ENCODE results near the gene SETD4. TPM values are rescaled to one million over a fixed set of nuclear protein-coding genes. Genes with fewer than 3 reads are reported as not detected.

Gene SETD4
- total RNA-seq, 1 experiment from 2014 or later = 12.5 TPM

GRCh38 chr21:35990609-35991008 lies 69.7 kb downstream of the SETD4 start:
- no peaks in the 10 kb centered on the region for H3K36me3 ChIP-seq (ENCODE audit: low read depth, low read length)
- intact Hi-C loops (cut with micrococcal nuclease) = no loop called here
- H2AFZ ChIP-seq (ENCODE audit: low read length) = no peak overlapping the region
- no peaks in the 10 kb centered on the region for H3K9me2 ChIP-seq (replicated peaks; ENCODE audit: low read length)
- ATAC-seq = no peak
- H3K9me3 ChIP-seq (ENCODE audit: low read length) = no peaks in the 10 kb centered on the region
- H4K20me1 ChIP-seq (ENCODE audit: low read length) = no peaks in the 10 kb centered on the region
- POLR2A ChIA-PET (ENCODE audit: unreplicated experiment) = no interaction called here
- no peak overlapping the region for H3K4me3 ChIP-seq (ENCODE audit: low read length)
- DNase-seq = no peak
- CTCF ChIA-PET = no interaction called here
- H3F3A ChIP-seq (ENCODE audit: low read length, unreplicated experiment) = no peaks in the 10 kb centered on the region
- H3K4me2 ChIP-seq (ENCODE audit: low read length) = no peak overlapping the region
- no TSS peak for BruUV-seq (replicated peaks)
- TF ChIP-seq CTCF (conservative IDR thresholded peaks at IDR 0.05; ENCODE audit: low read depth, low read length) = no peak
- no peak overlapping the region for H3K9ac ChIP-seq (ENCODE audit: low read length)
- H3K79me2 ChIP-seq (ENCODE audit: low read length) = no peaks in the 10 kb centered on the region
- peaks cover 5% of the 10 kb centered on the region; the same call in 1 of the 2 replicates for H3K27me3 ChIP-seq (ENCODE audit: low read length)
- H3K27ac ChIP-seq (ENCODE audit: low read length) = no peak overlapping the region
- H3K4me1 ChIP-seq (ENCODE audit: insufficient read depth, low read length) = no peaks in the 10 kb centered on the region

DNA sequence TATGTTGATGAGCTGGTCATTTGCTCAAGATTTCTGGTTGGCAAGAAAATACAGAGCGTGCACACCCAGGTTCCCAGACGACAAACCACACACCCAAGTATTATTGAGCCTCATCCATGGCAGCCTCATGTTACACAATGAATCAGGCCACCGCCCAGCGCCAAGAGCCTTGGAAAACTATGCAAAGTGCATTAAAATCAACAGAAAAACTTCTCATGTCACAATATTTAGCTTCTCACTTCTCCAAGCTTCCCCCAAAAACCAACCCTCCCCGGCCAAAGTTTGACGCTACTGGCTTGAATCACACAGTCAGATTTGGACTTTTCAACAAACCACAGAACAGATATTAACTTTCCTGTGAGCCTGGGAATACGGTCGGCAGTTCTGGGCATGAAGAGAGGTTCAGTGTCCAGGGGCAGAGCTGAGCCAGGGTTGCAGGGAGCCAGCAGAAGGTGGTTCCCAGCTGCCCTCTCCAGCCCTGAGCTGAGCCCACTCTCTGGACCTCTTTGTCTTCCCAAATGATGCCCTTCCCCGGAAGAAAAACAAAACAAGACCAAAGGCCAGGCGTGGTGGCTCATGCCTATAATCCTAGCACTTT lies 71.1 kb downstream of the SETD4 start:
- peaks cover 5% of the 10 kb centered on the region; the same call in 1 of the 2 replicates for H3K27me3 ChIP-seq (ENCODE audit: low read length)
- ATAC-seq = peak; percentile 24; the same call in 1 of the 2 replicates
- no peaks in the 10 kb centered on the region for H3K4me1 ChIP-seq (ENCODE audit: insufficient read depth, low read length)
- H3K9me2 ChIP-seq (replicated peaks; ENCODE audit: low read length) = no peaks in the 10 kb centered on the region
- intact Hi-C loops (cut with micrococcal nuclease) = no loop called here
- no peaks in the 10 kb centered on the region for H4K20me1 ChIP-seq (ENCODE audit: low read length)
- ChIA-PET POLR2A (ENCODE audit: unreplicated experiment) (interaction anchor here (0.6 kb wide), 3 partner anchors 9 to 142 kb away, joined by 3 to 5 read pairs (median 4); no protein-coding TSS in a partner anchor), CTCF (interaction anchor here (0.9 kb wide), 1 partner anchor 1627 kb away, joined by 3 read pairs; no protein-coding TSS in a partner anchor)
- H3K4me2 ChIP-seq (ENCODE audit: low read length) = no peak overlapping the region
- no peak for DNase-seq
- no peak overlapping the region for H3K4me3 ChIP-seq (ENCODE audit: low read length)
- H3K9me3 ChIP-seq (ENCODE audit: low read length) = no peaks in the 10 kb centered on the region
- no peaks in the 10 kb centered on the region for H3F3A ChIP-seq (ENCODE audit: low read length, unreplicated experiment)
- H3K36me3 ChIP-seq (ENCODE audit: low read depth, low read length) = no peaks in the 10 kb centered on the region
- H3K79me2 ChIP-seq (ENCODE audit: low read length) = no peaks in the 10 kb centered on the region
- no peak overlapping the region for H3K27ac ChIP-seq (ENCODE audit: low read length)
- H3K9ac ChIP-seq (ENCODE audit: low read length) = no peak overlapping the region
- H2AFZ ChIP-seq (ENCODE audit: low read length) = no peak overlapping the region
- BruUV-seq (replicated peaks) = no TSS peak
- TF ChIP-seq CTCF (conservative IDR thresholded peaks at IDR 0.05; ENCODE audit: low read depth, low read length) (no peak), EZH2 (IDR thresholded peaks at IDR 0.05; ENCODE audit: low read length, unreplicated experiment) (no peak), EZH2phosphoT487 (IDR thresholded peaks at IDR 0.05; ENCODE audit: borderline replicate concordance, low read length) (no peak)

DNA sequence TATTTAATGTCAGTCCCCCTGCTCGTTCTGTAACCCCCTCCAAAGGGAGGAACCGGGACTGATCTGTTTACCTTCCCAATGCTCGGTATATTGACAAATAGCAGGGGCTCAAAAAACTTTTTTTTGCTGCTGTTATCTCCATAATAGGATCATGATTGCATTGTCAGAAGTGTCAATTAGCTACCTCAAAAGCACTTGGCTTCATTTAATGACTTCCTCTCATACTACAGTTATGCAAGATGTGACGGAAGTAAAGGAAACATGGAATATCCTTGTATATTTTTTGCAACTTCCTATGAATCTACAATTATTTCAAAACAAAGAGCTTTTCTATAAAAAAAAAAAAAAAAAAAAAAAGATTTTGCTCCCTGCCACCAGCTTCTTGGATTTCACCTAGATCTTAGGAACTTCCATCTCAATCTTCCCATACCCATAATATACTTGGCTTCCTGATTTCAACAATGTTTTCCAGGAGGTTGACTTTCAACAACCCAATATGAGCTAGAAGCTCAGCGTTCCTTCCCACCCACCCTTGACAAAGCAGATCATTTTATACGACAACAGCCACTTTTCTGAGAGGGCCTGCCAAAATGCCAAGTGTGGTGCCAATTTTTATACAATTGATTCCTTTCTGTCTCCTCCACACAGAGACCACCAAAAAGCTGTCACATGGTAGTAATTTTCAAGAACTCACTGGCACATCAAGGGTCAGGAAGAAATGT lies 71.7 kb downstream of the SETD4 start:
- H3K27me3 ChIP-seq (ENCODE audit: low read length) = peaks cover 5% of the 10 kb centered on the region; the same call in 1 of the 2 replicates
- H2AFZ ChIP-seq (ENCODE audit: low read length) = no peak overlapping the region
- no peaks in the 10 kb centered on the region for H3K79me2 ChIP-seq (ENCODE audit: low read length)
- H3K4me3 ChIP-seq (ENCODE audit: low read length) = no peak overlapping the region
- no peak for DNase-seq
- no peaks in the 10 kb centered on the region for H4K20me1 ChIP-seq (ENCODE audit: low read length)
- ChIA-PET POLR2A (ENCODE audit: unreplicated experiment) (interaction anchor here (0.6 kb wide), 3 partner anchors 10 to 142 kb away, joined by 3 to 5 read pairs (median 4); no protein-coding TSS in a partner anchor), CTCF (interaction anchor here (0.9 kb wide), 1 partner anchor 1626 kb away, joined by 3 read pairs; no protein-coding TSS in a partner anchor)
- H3K27ac ChIP-seq (ENCODE audit: low read length) = no peak overlapping the region
- H3K4me1 ChIP-seq (ENCODE audit: insufficient read depth, low read length) = no peaks in the 10 kb centered on the region
- H3K9me2 ChIP-seq (replicated peaks; ENCODE audit: low read length) = no peaks in the 10 kb centered on the region
- intact Hi-C loops (cut with micrococcal nuclease) = no loop called here
- H3K4me2 ChIP-seq (ENCODE audit: low read length) = no peak overlapping the region
- H3K9me3 ChIP-seq (ENCODE audit: low read length) = no peaks in the 10 kb centered on the region
- no peaks in the 10 kb centered on the region for H3F3A ChIP-seq (ENCODE audit: low read length, unreplicated experiment)
- ATAC-seq = no peak
- H3K9ac ChIP-seq (ENCODE audit: low read length) = no peak overlapping the region
- no peak for TF ChIP-seq CTCF (conservative IDR thresholded peaks at IDR 0.05; ENCODE audit: low read depth, low read length)
- no peak for TF ChIP-seq EZH2 (IDR thresholded peaks at IDR 0.05; ENCODE audit: low read length, unreplicated experiment)
- no peak for TF ChIP-seq EZH2phosphoT487 (IDR thresholded peaks at IDR 0.05; ENCODE audit: borderline replicate concordance, low read length)
- no peaks in the 10 kb centered on the region for H3K36me3 ChIP-seq (ENCODE audit: low read depth, low read length)
- no TSS peak for BruUV-seq (replicated peaks)
